ENCODE measurements around the gene KIAA0825. TPM values are rescaled to one million over a fixed set of nuclear protein-coding genes. Genes with fewer than 3 reads are reported as not detected.
"Not testable (repeated sequence)": the region's sequence is repeated elsewhere in the genome, so short reads cannot be mapped to it uniquely, and the experiment has no call there.

KIAA0825 gene
- total RNA-seq, 1 donor from 2014 or later = 4.2 TPM

DNA sequence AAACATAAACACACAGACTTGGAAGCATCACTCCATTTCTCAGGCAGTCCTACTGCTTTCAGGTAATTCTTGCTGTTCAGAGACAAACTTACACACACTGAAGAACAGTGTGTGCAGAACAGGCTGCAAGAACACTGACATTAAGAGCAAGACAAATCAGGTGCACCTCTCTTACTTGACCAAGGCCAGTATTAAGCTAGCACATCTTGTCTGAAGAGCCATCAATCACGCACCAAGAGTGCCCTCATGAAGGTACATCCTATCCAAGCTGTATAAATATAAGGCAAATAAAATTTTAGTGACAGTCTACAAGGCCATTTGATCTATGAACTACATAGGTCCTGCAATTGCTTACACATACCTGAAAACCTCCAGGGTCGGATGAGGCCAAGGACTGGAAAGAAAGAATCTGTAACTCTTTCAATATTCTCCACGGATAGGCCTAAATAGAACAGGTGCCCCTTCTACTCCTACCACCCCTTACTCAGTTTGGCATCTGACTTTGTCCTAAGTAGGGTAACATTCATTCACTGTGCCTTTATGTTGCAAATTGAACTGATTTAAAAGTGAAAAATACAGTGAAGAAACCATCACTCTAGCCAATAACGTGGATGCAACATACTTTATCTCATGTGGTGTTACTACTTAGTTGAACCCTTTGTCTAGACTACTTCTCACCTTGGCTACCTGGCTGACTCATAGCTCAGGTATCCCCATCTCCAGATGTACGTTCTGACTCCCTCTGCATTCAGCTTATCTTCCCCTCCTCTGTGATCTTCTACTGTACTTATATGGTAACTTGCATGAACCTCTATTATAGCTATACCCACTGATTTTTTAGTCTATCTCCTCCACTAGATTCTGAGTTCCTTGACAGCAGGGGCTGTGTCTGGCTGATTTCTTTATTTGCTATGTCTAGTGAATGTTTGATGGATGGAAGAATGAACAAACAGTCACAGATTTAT, 256.3 kb downstream of the KIAA0825 start:
- DNase-seq (ENCODE audit: extremely low spot score, unreplicated experiment) = no peak
- Mint-ChIP-seq H3K9me3 (peaks cover 4% of the 10 kb centered on the region), H3K27ac (no peak overlapping the region), H3K36me3 (no peaks in the 10 kb centered on the region), H3K27me3 (no peaks in the 10 kb centered on the region), H3K4me1 (ENCODE audit: unreplicated experiment) (peaks cover 4% of the 10 kb centered on the region), H3K4me3 (no peak overlapping the region)
- no peak for TF ChIP-seq CTCF (conservative IDR thresholded peaks at IDR 0.05)

- Mint-ChIP-seq H3K9me3 (peaks cover 4% of the 10 kb centered on the region), H3K36me3 (no peaks in the 10 kb centered on the region), H3K27me3 (no peaks in the 10 kb centered on the region), H3K4me3 (no peak overlapping the region), H3K4me1 (ENCODE audit: unreplicated experiment) (peaks cover 4% of the 10 kb centered on the region), H3K27ac (no peak overlapping the region)
- no peak for DNase-seq (ENCODE audit: extremely low spot score, unreplicated experiment)
- TF ChIP-seq CTCF (conservative IDR thresholded peaks at IDR 0.05) = no peak
Measured at GRCh38 chr5:94361161-94361560, 257.2 kb downstream of the KIAA0825 start.

- Mint-ChIP-seq H3K27me3 (no peaks in the 10 kb centered on the region), H3K36me3 (no peaks in the 10 kb centered on the region), H3K9me3 (peaks cover 4% of the 10 kb centered on the region), H3K4me3 (no peak overlapping the region), H3K4me1 (ENCODE audit: unreplicated experiment) (peaks cover 4% of the 10 kb centered on the region), H3K27ac (no peak overlapping the region)
- no peak for DNase-seq (ENCODE audit: extremely low spot score, unreplicated experiment)
- TF ChIP-seq CTCF (conservative IDR thresholded peaks at IDR 0.05) = no peak
Measured at GRCh38 chr5:94360382-94361130, 257.8 kb downstream of the KIAA0825 start.

GRCh38 chr5:94359880-94360279, 258.5 kb downstream of the KIAA0825 start:
- no peak overlapping the region for H3K27ac Mint-ChIP-seq

GRCh38 chr5:94355811-94356210, 262.6 kb downstream of the KIAA0825 start:
- Mint-ChIP-seq H3K4me3 (no peak overlapping the region), H3K4me1 (ENCODE audit: unreplicated experiment) (no peaks in the 10 kb centered on the region), H3K36me3 (no peaks in the 10 kb centered on the region), H3K27me3 (no peaks in the 10 kb centered on the region), H3K9me3 (no peaks in the 10 kb centered on the region), H3K27ac (no peak overlapping the region)
- no peak for DNase-seq (ENCODE audit: extremely low spot score, unreplicated experiment)
- no peak for TF ChIP-seq CTCF (conservative IDR thresholded peaks at IDR 0.05)

More at GRCh38 chr5:94359880-94360279, 258.5 kb downstream of the KIAA0825 start:
- TF ChIP-seq CTCF (conservative IDR thresholded peaks at IDR 0.05) = no peak
- peaks cover 4% of the 10 kb centered on the region for H3K4me1 Mint-ChIP-seq (ENCODE audit: unreplicated experiment)
- H3K9me3 Mint-ChIP-seq = no peaks in the 10 kb centered on the region
- no peaks in the 10 kb centered on the region for H3K27me3 Mint-ChIP-seq
- no peaks in the 10 kb centered on the region for H3K36me3 Mint-ChIP-seq
- H3K4me3 Mint-ChIP-seq = no peak overlapping the region
- no peak for DNase-seq (ENCODE audit: extremely low spot score, unreplicated experiment)

GRCh38 chr5:94354837-94355485, 263.4 kb downstream of the KIAA0825 start:
- H3K27me3 Mint-ChIP-seq; H3K4me1 Mint-ChIP-seq (ENCODE audit: unreplicated experiment); H3K9me3 Mint-ChIP-seq; DNase-seq (ENCODE audit: extremely low spot score, unreplicated experiment); H3K36me3 Mint-ChIP-seq; H3K27ac Mint-ChIP-seq; H3K4me3 Mint-ChIP-seq: not testable (repeated sequence)

Data from type B pancreatic cell (in vitro differentiated cells).